HG03060 (cell line): ENCODE results near the gene GSTP1.

Source experiments
- ATAC-seq: cut with Tn5 transposase; IDR thresholded peaks from one replicate; pipeline ENCODE4 v1.9.1; 2021; ENCODE audit warnings: low read depth, moderate number of reproducible peaks; ENCODE audit not compliant: unreplicated experiment

The GSTP1 gene

GRCh38 chr11:67628710-67629385 lies 45.2 kb downstream of the GSTP1 start:
- no peak for ATAC-seq

GRCh38 chr11:67629386-67630227 lies 46.0 kb downstream of the GSTP1 start, which contains the start of gene NUDT8:
Gene NUDT8 (minus strand): TSS chr11:67629937. CDS start chr11:67629911, 26 bp downstream.
- peak; percentile 37 for ATAC-seq

- ATAC-seq, result peak; percentile 40
Measured at GRCh38 chr11:67630228-67630942, 46.8 kb downstream of the GSTP1 start.

- no peak for ATAC-seq
Measured at GRCh38 chr11:67630943-67631331, 47.3 kb downstream of the GSTP1 start.

- no peak for ATAC-seq
Measured at GRCh38 chr11:67631411-67631810, 47.8 kb downstream of the GSTP1 start.

GRCh38 chr11:67631853-67632174 lies 48.2 kb downstream of the GSTP1 start:
- ATAC-seq, result no peak

- no peak for ATAC-seq
Measured at GRCh38 chr11:67632175-67632981, 48.8 kb downstream of the GSTP1 start.

GRCh38 chr11:67632982-67633755 lies 49.6 kb downstream of the GSTP1 start:
- ATAC-seq, result no peak

GRCh38 chr11:67633758-67634365 lies 50.2 kb downstream of the GSTP1 start:
- ATAC-seq, result no peak

- no peak for ATAC-seq
Measured at GRCh38 chr11:67634366-67635230, 51.0 kb downstream of the GSTP1 start.

GRCh38 chr11:67635231-67635521 lies 51.6 kb downstream of the GSTP1 start:
- ATAC-seq, result no peak
